ENCODE measurements around the gene BBIP1.

Gene BBIP1

GRCh38 chr10:110918643-110919348 lies at the start of gene BBIP1:
TSS of gene BBIP1 (minus strand) at chr10:110919180. CDS start at chr10:110918157, 1,023 bp downstream.
- FAIRE-seq (peak; percentile 99), DNase-seq (ENCODE audit: insufficient read length, low spot score) (peak; percentile 81)
- peak; percentile 67 for TF ChIP-seq POLR2A (IDR thresholded peaks at IDR 0.05; ENCODE audit: low read depth, low read length)

GRCh38 chr10:110967645-110968044 lies 48.7 kb upstream of the BBIP1 start:
- FAIRE-seq (peak; percentile 83), DNase-seq (ENCODE audit: insufficient read length, low spot score) (no peak)
- TF ChIP-seq POLR2A (IDR thresholded peaks at IDR 0.05; ENCODE audit: low read depth, low read length), result no peak

GRCh38 chr10:110967009-110967630 lies 48.1 kb upstream of the BBIP1 start:
- TF ChIP-seq POLR2A (IDR thresholded peaks at IDR 0.05; ENCODE audit: low read depth, low read length), result no peak
- no peak for DNase-seq (ENCODE audit: insufficient read length, low spot score)
- no peak for FAIRE-seq

GRCh38 chr10:110966146-110966545 lies 47.2 kb upstream of the BBIP1 start:
- TF ChIP-seq POLR2A (IDR thresholded peaks at IDR 0.05; ENCODE audit: low read depth, low read length), result no peak
- DNase-seq (ENCODE audit: insufficient read length, low spot score) (no peak), FAIRE-seq (no peak)

- FAIRE-seq (no peak), DNase-seq (ENCODE audit: insufficient read length, low spot score) (no peak)
- TF ChIP-seq POLR2A (IDR thresholded peaks at IDR 0.05; ENCODE audit: low read depth, low read length), result no peak
Measured at GRCh38 chr10:110965216-110965615, 46.2 kb upstream of the BBIP1 start.

- TF ChIP-seq POLR2A (IDR thresholded peaks at IDR 0.05; ENCODE audit: low read depth, low read length), result no peak
- no peak for DNase-seq (ENCODE audit: insufficient read length, low spot score)
- FAIRE-seq, result no peak
Measured at GRCh38 chr10:110964681-110965080, 45.7 kb upstream of the BBIP1 start.

GRCh38 chr10:110963162-110963561 lies 44.2 kb upstream of the BBIP1 start:
- TF ChIP-seq POLR2A (IDR thresholded peaks at IDR 0.05; ENCODE audit: low read depth, low read length), result no peak
- DNase-seq (ENCODE audit: insufficient read length, low spot score) (no peak), FAIRE-seq (peak; percentile 41)

GRCh38 chr10:110962443-110962842 lies 43.5 kb upstream of the BBIP1 start:
- DNase-seq (ENCODE audit: insufficient read length, low spot score), result no peak
- TF ChIP-seq POLR2A (IDR thresholded peaks at IDR 0.05; ENCODE audit: low read depth, low read length), result no peak
- no peak for FAIRE-seq

GRCh38 chr10:110960333-110960712 lies 41.3 kb upstream of the BBIP1 start:
- DNase-seq (ENCODE audit: insufficient read length, low spot score), result no peak
- no peak for TF ChIP-seq POLR2A (IDR thresholded peaks at IDR 0.05; ENCODE audit: low read depth, low read length)
- FAIRE-seq, result no peak

- DNase-seq (ENCODE audit: insufficient read length, low spot score) (no peak), FAIRE-seq (no peak)
- no peak for TF ChIP-seq POLR2A (IDR thresholded peaks at IDR 0.05; ENCODE audit: low read depth, low read length)
Measured at GRCh38 chr10:110959379-110960332, 40.7 kb upstream of the BBIP1 start.

GRCh38 chr10:110957606-110958005 lies 38.6 kb upstream of the BBIP1 start:
- TF ChIP-seq POLR2A (IDR thresholded peaks at IDR 0.05; ENCODE audit: low read depth, low read length), result no peak
- DNase-seq (ENCODE audit: insufficient read length, low spot score), result no peak
- no peak for FAIRE-seq

- no peak for TF ChIP-seq POLR2A (IDR thresholded peaks at IDR 0.05; ENCODE audit: low read depth, low read length)
- DNase-seq (ENCODE audit: insufficient read length, low spot score), result no peak
- FAIRE-seq, result no peak
Measured at GRCh38 chr10:110951381-110951780, 32.4 kb upstream of the BBIP1 start.

GRCh38 chr10:110947061-110947595 lies 28.1 kb upstream of the BBIP1 start:
- TF ChIP-seq POLR2A (IDR thresholded peaks at IDR 0.05; ENCODE audit: low read depth, low read length), result no peak
- DNase-seq (ENCODE audit: insufficient read length, low spot score) (no peak), FAIRE-seq (peak; percentile 48)

- FAIRE-seq (no peak), DNase-seq (ENCODE audit: insufficient read length, low spot score) (no peak)
- no peak for TF ChIP-seq POLR2A (IDR thresholded peaks at IDR 0.05; ENCODE audit: low read depth, low read length)
Measured at GRCh38 chr10:110946496-110946895, 27.5 kb upstream of the BBIP1 start.

Measured in H54 (cell line).